Activated naive CD4-positive, alpha-beta T cell treated with anti-CD3 and anti-CD28 coated beads, Interleukin-2, amount 50 U/mL, for 24 hours (primary cell): ENCODE data around the gene NWD2.
"Not testable (repeated sequence)": the region's sequence is repeated elsewhere in the genome, so short reads cannot be mapped to it uniquely, and the experiment has no call there.

Experiments used
- H3K27ac Mint-ChIP-seq: one replicate; pipeline ENCODE4 v1.8.0; 2021; ENCODE audit warnings: mild to moderate bottlenecking, mixed read lengths
- H3K27me3 Mint-ChIP-seq: one replicate; pipeline ENCODE4 v1.8.0; 2021; ENCODE audit warnings: mixed read lengths
- H3K36me3 Mint-ChIP-seq: one replicate; pipeline ENCODE4 v1.8.0; 2021; ENCODE audit warnings: mixed read lengths
- H3K4me1 Mint-ChIP-seq: one replicate; pipeline ENCODE4 v1.8.0; 2021; ENCODE audit warnings: mixed read lengths
- H3K4me3 Mint-ChIP-seq: one replicate; pipeline ENCODE4 v1.8.0; 2021; ENCODE audit warnings: mild to moderate bottlenecking, mixed read lengths
- H3K9me3 Mint-ChIP-seq: one replicate; pipeline ENCODE4 v1.8.0; 2021; ENCODE audit warnings: mixed read lengths

The NWD2 gene

DNA sequence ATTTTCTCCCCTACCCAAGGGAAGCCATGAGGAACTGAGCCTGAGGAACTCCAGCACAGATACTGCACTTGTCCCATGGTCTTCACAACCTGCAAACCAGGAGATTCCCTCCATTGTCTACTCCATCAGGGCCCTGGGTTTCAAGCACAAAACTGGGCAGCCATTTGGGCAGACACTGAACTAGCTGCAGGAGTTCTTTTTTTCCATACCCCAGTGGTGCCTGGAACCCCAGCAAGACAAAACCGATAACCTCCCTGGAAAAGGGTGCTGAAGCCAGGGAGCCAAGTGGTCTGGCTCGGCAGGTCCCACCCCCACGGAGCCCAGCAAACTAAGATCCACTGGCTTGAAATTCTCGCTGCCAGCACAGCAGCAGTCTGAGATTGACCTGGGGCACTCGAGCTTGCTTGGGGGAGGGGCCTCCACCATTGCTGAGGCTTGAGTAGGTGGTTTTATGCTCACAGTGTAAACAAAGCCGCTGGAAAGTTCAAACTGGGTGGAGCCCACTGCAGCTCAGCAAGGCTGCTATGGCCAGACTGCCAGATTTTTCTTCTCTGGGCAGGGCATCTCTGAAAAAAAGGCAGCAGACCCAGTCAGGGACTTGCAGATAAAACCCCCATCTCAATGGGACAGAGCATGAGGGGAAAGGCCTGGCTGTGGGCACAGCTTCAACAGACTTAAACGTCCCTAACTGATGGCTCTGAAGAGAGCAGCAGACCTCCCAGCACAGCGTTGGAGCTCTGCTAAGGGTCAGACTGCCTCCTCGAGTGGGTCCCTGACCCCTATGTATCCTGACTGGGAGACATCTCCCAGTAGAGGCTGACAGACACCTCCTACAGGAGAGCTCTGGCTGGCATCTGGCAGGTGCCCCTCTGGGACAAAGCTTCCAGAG lies 163.6 kb downstream of the NWD2 start:
- not testable (repeated sequence) for H3K36me3 Mint-ChIP-seq, H3K4me3 Mint-ChIP-seq, H3K9me3 Mint-ChIP-seq, H3K27ac Mint-ChIP-seq, H3K4me1 Mint-ChIP-seq
- H3K27me3 Mint-ChIP-seq, result peaks cover 13% of the 10 kb centered on the region

DNA sequence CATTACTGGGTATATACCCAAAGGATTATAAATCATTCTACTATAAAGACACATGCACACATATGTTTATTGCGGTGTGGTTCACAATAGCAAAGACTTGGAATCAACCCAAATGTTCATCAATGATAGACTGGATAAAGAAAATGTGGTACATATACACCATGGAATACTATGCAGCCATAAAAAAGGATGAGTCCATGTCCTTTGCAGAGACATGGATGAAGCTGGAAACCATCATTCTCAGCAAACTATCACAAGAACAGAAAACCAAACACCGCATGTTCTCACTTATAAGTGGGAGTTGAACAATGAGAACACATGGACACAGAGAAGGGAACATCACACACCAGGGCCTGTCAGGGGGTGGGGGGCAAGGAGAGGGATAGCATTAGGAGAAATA lies 169.1 kb downstream of the NWD2 start:
- H3K9me3 Mint-ChIP-seq, H3K36me3 Mint-ChIP-seq, H3K27me3 Mint-ChIP-seq, H3K4me3 Mint-ChIP-seq, H3K27ac Mint-ChIP-seq, H3K4me1 Mint-ChIP-seq: not testable (repeated sequence)

- H3K4me1 Mint-ChIP-seq, result no peaks in the 10 kb centered on the region
- peaks cover 5% of the 10 kb centered on the region for H3K27me3 Mint-ChIP-seq
- no peak overlapping the region for H3K4me3 Mint-ChIP-seq
- H3K9me3 Mint-ChIP-seq, result no peaks in the 10 kb centered on the region
- H3K36me3 Mint-ChIP-seq, result no peaks in the 10 kb centered on the region
- H3K27ac Mint-ChIP-seq, result no peak overlapping the region
Measured at GRCh38 chr4:37415845-37416369, 171.4 kb downstream of the NWD2 start.

- Mint-ChIP-seq H3K36me3 (no peaks in the 10 kb centered on the region), H3K27me3 (peaks cover 8% of the 10 kb centered on the region), H3K9me3 (no peaks in the 10 kb centered on the region), H3K4me3 (no peak overlapping the region), H3K27ac (no peak overlapping the region), H3K4me1 (no peaks in the 10 kb centered on the region)
Measured at GRCh38 chr4:37421614-37422013, 177.1 kb downstream of the NWD2 start.

GRCh38 chr4:37422102-37422501 lies 177.6 kb downstream of the NWD2 start:
- H3K36me3 Mint-ChIP-seq, result no peaks in the 10 kb centered on the region
- H3K4me3 Mint-ChIP-seq, result no peak overlapping the region
- no peaks in the 10 kb centered on the region for H3K9me3 Mint-ChIP-seq
- no peak overlapping the region for H3K27ac Mint-ChIP-seq
- no peaks in the 10 kb centered on the region for H3K4me1 Mint-ChIP-seq
- H3K27me3 Mint-ChIP-seq, result peaks cover 10% of the 10 kb centered on the region

GRCh38 chr4:37422638-37423037 lies 178.1 kb downstream of the NWD2 start:
- Mint-ChIP-seq H3K36me3 (no peaks in the 10 kb centered on the region), H3K4me1 (no peaks in the 10 kb centered on the region), H3K4me3 (no peak overlapping the region), H3K27me3 (peaks cover 13% of the 10 kb centered on the region), H3K27ac (no peak overlapping the region), H3K9me3 (no peaks in the 10 kb centered on the region)

DNA sequence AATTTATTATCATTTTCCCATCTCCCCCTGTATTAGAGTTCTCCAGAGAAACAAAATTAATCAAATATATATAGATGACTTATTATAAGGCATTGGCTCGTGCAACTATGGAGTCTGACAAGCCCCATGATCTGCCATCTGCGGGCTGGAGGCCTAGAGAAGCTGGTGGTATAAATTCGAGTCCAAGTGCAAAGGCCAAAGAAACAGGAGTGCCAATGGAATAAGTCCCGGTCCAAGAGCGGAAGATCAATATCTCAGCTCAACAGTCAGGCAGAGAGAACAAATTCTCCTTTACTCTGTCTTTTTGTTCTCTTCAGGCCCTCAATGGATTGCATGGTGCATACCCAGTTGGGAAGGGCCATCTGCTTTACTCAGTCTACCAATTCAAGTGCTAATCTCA lies 178.8 kb downstream of the NWD2 start:
- H3K27me3 Mint-ChIP-seq, result peaks cover 17% of the 10 kb centered on the region
- H3K27ac Mint-ChIP-seq, result no peak overlapping the region
- H3K9me3 Mint-ChIP-seq, result no peaks in the 10 kb centered on the region
- H3K4me3 Mint-ChIP-seq, result no peak overlapping the region
- no peaks in the 10 kb centered on the region for H3K4me1 Mint-ChIP-seq
- H3K36me3 Mint-ChIP-seq, result no peaks in the 10 kb centered on the region

DNA sequence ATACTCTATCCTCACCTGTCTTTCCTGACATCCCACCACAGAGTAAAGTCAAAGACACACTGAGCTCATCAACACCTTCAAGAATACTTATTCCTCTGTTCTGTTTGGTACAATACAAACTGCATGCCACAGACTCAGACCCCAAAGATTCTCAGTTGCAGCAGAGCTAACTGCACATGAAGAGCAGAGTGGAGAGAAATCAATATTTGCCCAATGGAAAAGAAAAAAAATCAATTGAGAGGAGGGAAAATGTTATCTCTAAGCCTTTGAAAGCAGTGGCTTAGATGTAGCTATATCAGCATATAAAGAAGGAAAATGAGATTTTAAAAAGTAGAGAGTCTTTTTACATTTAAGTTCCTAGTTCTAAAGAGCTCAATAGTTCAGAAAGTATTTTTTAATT lies 180.2 kb downstream of the NWD2 start:
- Mint-ChIP-seq H3K27me3 (peaks cover 17% of the 10 kb centered on the region), H3K4me1 (no peaks in the 10 kb centered on the region), H3K36me3 (no peaks in the 10 kb centered on the region), H3K27ac (no peak overlapping the region), H3K9me3 (no peaks in the 10 kb centered on the region), H3K4me3 (no peak overlapping the region)

DNA sequence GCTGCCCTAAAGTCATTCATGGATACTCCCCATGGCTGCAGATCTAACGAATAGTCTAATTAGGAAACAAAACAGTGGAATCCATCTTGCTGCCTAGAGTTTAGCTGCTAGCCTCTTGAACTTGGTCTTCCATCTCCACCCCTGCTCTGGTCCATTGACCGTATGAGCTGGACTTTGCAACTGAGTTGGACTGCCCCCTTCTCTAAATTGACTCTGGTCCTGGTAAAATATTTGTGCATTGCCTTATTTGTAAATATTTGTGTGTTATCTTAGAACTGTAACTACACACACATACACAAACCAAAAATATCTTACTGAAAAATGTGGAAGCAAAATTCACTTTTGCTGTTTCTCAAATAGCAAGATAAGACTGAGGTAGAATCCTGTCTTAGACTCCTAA lies 181.3 kb downstream of the NWD2 start:
- H3K4me3 Mint-ChIP-seq, result no peak overlapping the region
- peaks cover 19% of the 10 kb centered on the region for H3K27me3 Mint-ChIP-seq
- H3K4me1 Mint-ChIP-seq, result no peaks in the 10 kb centered on the region
- no peaks in the 10 kb centered on the region for H3K36me3 Mint-ChIP-seq
- H3K9me3 Mint-ChIP-seq, result no peaks in the 10 kb centered on the region
- no peak overlapping the region for H3K27ac Mint-ChIP-seq

DNA sequence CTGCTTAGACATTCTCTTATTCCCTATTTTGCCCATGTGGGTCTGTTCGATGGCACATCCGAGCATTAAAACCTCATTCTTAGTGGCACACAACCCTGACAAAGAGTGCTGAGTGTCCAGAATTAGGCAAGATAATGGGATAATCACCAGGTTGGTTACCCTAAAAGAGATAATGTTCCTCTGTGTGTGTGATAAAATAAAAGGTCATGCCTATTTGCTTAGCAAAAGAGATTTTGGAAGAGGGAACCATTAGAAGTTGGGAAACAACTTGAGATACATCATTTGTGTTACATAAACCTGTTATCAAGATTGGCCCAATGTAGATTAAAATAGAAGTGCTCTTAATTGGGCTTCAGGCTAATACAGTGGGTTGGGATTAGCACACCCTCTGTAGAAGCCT lies 182.7 kb downstream of the NWD2 start:
- H3K36me3 Mint-ChIP-seq, result no peaks in the 10 kb centered on the region
- H3K4me1 Mint-ChIP-seq, result no peaks in the 10 kb centered on the region
- H3K9me3 Mint-ChIP-seq, result no peaks in the 10 kb centered on the region
- H3K27me3 Mint-ChIP-seq, result peaks cover 21% of the 10 kb centered on the region
- no peak overlapping the region for H3K27ac Mint-ChIP-seq
- no peak overlapping the region for H3K4me3 Mint-ChIP-seq

DNA sequence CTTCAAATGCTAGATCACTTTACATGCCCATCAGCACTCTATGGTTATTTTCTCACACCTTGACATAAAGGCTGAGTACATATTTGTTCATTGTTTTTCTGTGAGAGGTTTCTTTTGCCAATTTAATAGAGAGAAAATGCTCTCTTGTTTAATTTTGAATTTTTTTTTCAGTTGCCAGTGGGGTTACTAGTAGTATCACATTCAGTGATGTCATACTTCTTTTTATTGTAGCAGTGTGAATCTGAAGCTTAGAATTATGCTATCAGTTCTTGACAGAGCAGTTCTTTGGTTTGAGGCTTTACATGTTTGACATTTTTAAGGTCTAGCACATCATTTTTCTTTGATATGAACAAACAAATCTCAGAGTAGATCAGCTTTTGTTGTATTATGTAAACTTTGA lies 185.4 kb downstream of the NWD2 start:
- H3K36me3 Mint-ChIP-seq, result no peaks in the 10 kb centered on the region
- peaks cover 20% of the 10 kb centered on the region for H3K27me3 Mint-ChIP-seq
- no peak overlapping the region for H3K4me3 Mint-ChIP-seq
- H3K4me1 Mint-ChIP-seq, result no peaks in the 10 kb centered on the region
- H3K9me3 Mint-ChIP-seq, result no peaks in the 10 kb centered on the region
- no peak overlapping the region for H3K27ac Mint-ChIP-seq

DNA sequence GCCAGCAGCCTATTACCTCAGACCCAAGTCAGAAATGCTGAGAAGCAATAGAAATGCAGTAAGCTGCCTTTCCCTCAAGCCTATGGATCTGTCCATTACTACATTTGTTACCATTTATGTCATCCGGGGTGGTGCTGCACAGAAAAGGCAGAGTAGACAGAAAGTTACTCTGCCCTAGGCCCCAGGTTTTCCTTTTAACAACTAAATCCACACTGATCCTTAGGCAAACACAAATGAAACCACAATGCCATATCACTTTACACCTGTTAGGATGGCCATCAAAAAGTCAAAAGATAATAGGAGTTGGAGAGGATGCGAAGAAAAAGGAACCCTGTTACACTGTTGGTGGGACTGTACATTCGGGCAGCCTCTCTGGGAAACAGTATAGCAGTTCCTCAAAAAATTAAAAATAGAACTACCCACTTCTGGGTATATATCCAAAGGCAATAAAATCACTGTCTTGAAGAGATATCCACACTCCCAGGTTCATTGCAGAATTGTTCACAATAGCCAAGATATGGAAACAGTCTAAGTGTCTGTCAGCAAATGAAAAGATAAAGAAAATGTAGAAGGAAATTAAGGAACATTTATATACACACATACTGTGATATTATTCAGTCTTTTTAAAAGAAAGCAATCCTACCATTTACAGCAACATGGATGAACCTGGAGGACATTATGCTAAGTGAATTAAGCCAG lies 186.3 kb downstream of the NWD2 start:
- H3K27ac Mint-ChIP-seq, result no peak overlapping the region
- no peak overlapping the region for H3K4me3 Mint-ChIP-seq
- H3K27me3 Mint-ChIP-seq, result peaks cover 19% of the 10 kb centered on the region
- no peaks in the 10 kb centered on the region for H3K4me1 Mint-ChIP-seq
- H3K36me3 Mint-ChIP-seq, result no peaks in the 10 kb centered on the region
- no peaks in the 10 kb centered on the region for H3K9me3 Mint-ChIP-seq

- Mint-ChIP-seq H3K36me3 (no peaks in the 10 kb centered on the region), H3K4me1 (no peaks in the 10 kb centered on the region), H3K4me3 (no peak overlapping the region), H3K27ac (no peak overlapping the region), H3K27me3 (peaks cover 17% of the 10 kb centered on the region), H3K9me3 (no peaks in the 10 kb centered on the region)
Measured at GRCh38 chr4:37431417-37431743, 186.8 kb downstream of the NWD2 start.

DNA sequence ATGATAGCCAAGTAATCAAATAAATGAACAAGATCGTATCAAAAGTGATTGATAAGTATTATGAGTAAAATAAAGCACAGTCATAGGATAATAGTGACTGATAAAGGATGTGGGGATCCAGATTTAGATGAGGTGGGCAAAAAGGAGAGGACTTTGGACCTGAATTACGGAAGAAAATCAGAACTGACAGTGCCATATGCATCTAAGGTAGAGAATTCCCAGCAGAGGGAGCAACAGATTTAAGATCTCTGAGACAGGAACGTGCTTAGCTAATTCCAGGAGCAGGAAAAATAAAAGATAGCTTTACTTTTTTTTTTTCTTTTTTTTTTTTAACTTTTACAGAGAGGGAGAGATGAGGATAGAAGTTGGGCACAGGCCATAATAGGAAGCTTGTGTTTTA lies 189.9 kb downstream of the NWD2 start:
- no peak overlapping the region for H3K4me3 Mint-ChIP-seq
- H3K27ac Mint-ChIP-seq, result no peak overlapping the region
- H3K27me3 Mint-ChIP-seq, result peaks cover 7% of the 10 kb centered on the region
- no peaks in the 10 kb centered on the region for H3K36me3 Mint-ChIP-seq
- H3K9me3 Mint-ChIP-seq, result no peaks in the 10 kb centered on the region
- H3K4me1 Mint-ChIP-seq, result no peaks in the 10 kb centered on the region

GRCh38 chr4:37436546-37436945 lies 192.0 kb downstream of the NWD2 start:
- Mint-ChIP-seq H3K36me3 (no peaks in the 10 kb centered on the region), H3K27me3 (peaks cover 11% of the 10 kb centered on the region), H3K9me3 (no peaks in the 10 kb centered on the region), H3K4me3 (no peak overlapping the region), H3K4me1 (no peaks in the 10 kb centered on the region), H3K27ac (no peak overlapping the region)

DNA sequence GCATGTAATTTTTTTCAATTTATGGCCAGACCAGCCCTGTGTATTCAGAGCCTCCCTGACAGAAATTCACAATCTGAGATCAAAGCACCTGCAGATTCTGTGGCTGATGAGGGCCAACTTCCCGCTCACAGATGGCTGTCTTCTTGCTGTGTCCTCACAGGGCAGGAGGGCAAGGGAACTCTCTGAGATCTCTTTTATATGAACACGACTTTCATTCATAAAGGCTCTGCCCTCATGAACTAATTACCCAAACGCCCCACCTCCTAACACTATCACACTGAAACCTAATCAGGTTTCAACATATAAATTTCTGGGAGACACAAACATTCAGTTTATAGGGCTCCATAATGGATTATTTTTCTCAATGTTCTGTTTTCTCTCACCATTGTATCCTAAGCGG lies 192.6 kb downstream of the NWD2 start:
- Mint-ChIP-seq H3K9me3 (no peaks in the 10 kb centered on the region), H3K27me3 (peaks cover 10% of the 10 kb centered on the region), H3K4me1 (no peaks in the 10 kb centered on the region), H3K4me3 (no peak overlapping the region), H3K27ac (no peak overlapping the region), H3K36me3 (no peaks in the 10 kb centered on the region)
